ENCODE results near the gene DEFB113. TPM values are rescaled to one million over a fixed set of nuclear protein-coding genes. Genes with fewer than 3 reads are reported as not detected.

DEFB113 gene
- total and polyA plus RNA-seq, 2 donors from 2014 or later: not detected

- no peak overlapping the region for H3K9ac ChIP-seq (ENCODE audit: low read length in 3 of 3)
- no peaks in the 10 kb centered on the region for H3K36me3 ChIP-seq (ENCODE audit: control insufficient read depth in 2 of 3, insufficient read depth in 3 of 3, low read length in 3 of 3)
- DNase-seq (no peak), FAIRE-seq (no peak)
- no peaks in the 10 kb centered on the region for H3K4me1 ChIP-seq (ENCODE audit: control insufficient read depth in 2 of 3, insufficient read depth in 2 of 3, low read depth in 1 of 3, low read length in 3 of 3)
- TF ChIP-seq CTCF (IDR thresholded peaks at IDR 0.05; ENCODE audit: borderline replicate concordance, extremely low read depth, insufficient read depth): no peak
- no peaks in the 10 kb centered on the region for H3K27me3 ChIP-seq (ENCODE audit: control insufficient read depth, insufficient read depth, low read length)
- no peak overlapping the region for H3K27ac ChIP-seq (ENCODE audit: low read depth in 2 of 2, low read length in 2 of 2)
- intact Hi-C loops (cut with DNase I): no loop called here
- H3K9me3 ChIP-seq (ENCODE audit: control insufficient read depth in 2 of 3, insufficient read depth in 1 of 3, low read length in 3 of 3): no peaks in the 10 kb centered on the region
- no peak overlapping the region for H3K4me3 ChIP-seq (ENCODE audit: low read length in 3 of 3)
Observed at GRCh38 chr6:49995278-49995677, 25.9 kb upstream of the DEFB113 start.

GRCh38 chr6:49988900-49989299, 19.5 kb upstream of the DEFB113 start:
- H3K9ac ChIP-seq (ENCODE audit: low read length in 3 of 3): no peak overlapping the region
- TF ChIP-seq CTCF (IDR thresholded peaks at IDR 0.05; ENCODE audit: borderline replicate concordance, extremely low read depth, insufficient read depth): no peak
- no peaks in the 10 kb centered on the region for H3K36me3 ChIP-seq (ENCODE audit: control insufficient read depth in 2 of 3, insufficient read depth in 3 of 3, low read length in 3 of 3)
- no peak overlapping the region for H3K4me3 ChIP-seq (ENCODE audit: low read length in 3 of 3)
- no peaks in the 10 kb centered on the region for H3K27me3 ChIP-seq (ENCODE audit: control insufficient read depth, insufficient read depth, low read length)
- no peak for DNase-seq
- intact Hi-C loops (cut with DNase I): no loop called here
- no peak for FAIRE-seq
- no peaks in the 10 kb centered on the region for H3K4me1 ChIP-seq (ENCODE audit: control insufficient read depth in 2 of 3, insufficient read depth in 2 of 3, low read depth in 1 of 3, low read length in 3 of 3)
- no peak overlapping the region for H3K27ac ChIP-seq (ENCODE audit: low read depth in 2 of 2, low read length in 2 of 2)
- H3K9me3 ChIP-seq (ENCODE audit: control insufficient read depth in 2 of 3, insufficient read depth in 1 of 3, low read length in 3 of 3): no peaks in the 10 kb centered on the region

GRCh38 chr6:49987749-49988148, 18.3 kb upstream of the DEFB113 start:
- FAIRE-seq: no peak
- no peak overlapping the region for H3K9ac ChIP-seq (ENCODE audit: low read length in 3 of 3)
- no peak for DNase-seq
- H3K9me3 ChIP-seq (ENCODE audit: control insufficient read depth in 2 of 3, insufficient read depth in 1 of 3, low read length in 3 of 3): no peaks in the 10 kb centered on the region
- H3K4me1 ChIP-seq (ENCODE audit: control insufficient read depth in 2 of 3, insufficient read depth in 2 of 3, low read depth in 1 of 3, low read length in 3 of 3): no peaks in the 10 kb centered on the region
- no peak for TF ChIP-seq CTCF (IDR thresholded peaks at IDR 0.05; ENCODE audit: borderline replicate concordance, extremely low read depth, insufficient read depth)
- intact Hi-C loops (cut with DNase I): no loop called here
- no peak overlapping the region for H3K4me3 ChIP-seq (ENCODE audit: low read length in 3 of 3)
- H3K27ac ChIP-seq (ENCODE audit: low read depth in 2 of 2, low read length in 2 of 2): no peak overlapping the region
- no peaks in the 10 kb centered on the region for H3K36me3 ChIP-seq (ENCODE audit: control insufficient read depth in 2 of 3, insufficient read depth in 3 of 3, low read length in 3 of 3)
- no peaks in the 10 kb centered on the region for H3K27me3 ChIP-seq (ENCODE audit: control insufficient read depth, insufficient read depth, low read length)

GRCh38 chr6:49986551-49986950, 17.1 kb upstream of the DEFB113 start:
- no peak overlapping the region for H3K4me3 ChIP-seq (ENCODE audit: low read length in 3 of 3)
- DNase-seq: no peak
- TF ChIP-seq CTCF (IDR thresholded peaks at IDR 0.05; ENCODE audit: borderline replicate concordance, extremely low read depth, insufficient read depth): no peak
- H3K36me3 ChIP-seq (ENCODE audit: control insufficient read depth in 2 of 3, insufficient read depth in 3 of 3, low read length in 3 of 3): no peaks in the 10 kb centered on the region
- no peak for FAIRE-seq
- no peaks in the 10 kb centered on the region for H3K9me3 ChIP-seq (ENCODE audit: control insufficient read depth in 2 of 3, insufficient read depth in 1 of 3, low read length in 3 of 3)
- no peaks in the 10 kb centered on the region for H3K4me1 ChIP-seq (ENCODE audit: control insufficient read depth in 2 of 3, insufficient read depth in 2 of 3, low read depth in 1 of 3, low read length in 3 of 3)
- H3K27ac ChIP-seq (ENCODE audit: low read depth in 2 of 2, low read length in 2 of 2): no peak overlapping the region
- intact Hi-C loops (cut with DNase I): no loop called here
- H3K9ac ChIP-seq (ENCODE audit: low read length in 3 of 3): no peak overlapping the region
- H3K27me3 ChIP-seq (ENCODE audit: control insufficient read depth, insufficient read depth, low read length): no peaks in the 10 kb centered on the region
